ENCODE measurements around the gene TLR9. TPM values are rescaled to one million over a fixed set of nuclear protein-coding genes. Genes with fewer than 3 reads are reported as not detected.

Gene TLR9
- total RNA-seq, 1 donor from 2014 or later = not detected

GRCh38 chr3:52240059-52240885 lies 14.8 kb upstream of the TLR9 start:
- TF ChIP-seq CTCF (conservative IDR thresholded peaks at IDR 0.05; ENCODE audit: low read depth, low read length) = peak; percentile 29
- DNase-seq (ENCODE audit: low read depth) = no peak
- H3K4me3 ChIP-seq (ENCODE audit: low read depth, low read length) = peak overlapping the region; percentile 96

DNA sequence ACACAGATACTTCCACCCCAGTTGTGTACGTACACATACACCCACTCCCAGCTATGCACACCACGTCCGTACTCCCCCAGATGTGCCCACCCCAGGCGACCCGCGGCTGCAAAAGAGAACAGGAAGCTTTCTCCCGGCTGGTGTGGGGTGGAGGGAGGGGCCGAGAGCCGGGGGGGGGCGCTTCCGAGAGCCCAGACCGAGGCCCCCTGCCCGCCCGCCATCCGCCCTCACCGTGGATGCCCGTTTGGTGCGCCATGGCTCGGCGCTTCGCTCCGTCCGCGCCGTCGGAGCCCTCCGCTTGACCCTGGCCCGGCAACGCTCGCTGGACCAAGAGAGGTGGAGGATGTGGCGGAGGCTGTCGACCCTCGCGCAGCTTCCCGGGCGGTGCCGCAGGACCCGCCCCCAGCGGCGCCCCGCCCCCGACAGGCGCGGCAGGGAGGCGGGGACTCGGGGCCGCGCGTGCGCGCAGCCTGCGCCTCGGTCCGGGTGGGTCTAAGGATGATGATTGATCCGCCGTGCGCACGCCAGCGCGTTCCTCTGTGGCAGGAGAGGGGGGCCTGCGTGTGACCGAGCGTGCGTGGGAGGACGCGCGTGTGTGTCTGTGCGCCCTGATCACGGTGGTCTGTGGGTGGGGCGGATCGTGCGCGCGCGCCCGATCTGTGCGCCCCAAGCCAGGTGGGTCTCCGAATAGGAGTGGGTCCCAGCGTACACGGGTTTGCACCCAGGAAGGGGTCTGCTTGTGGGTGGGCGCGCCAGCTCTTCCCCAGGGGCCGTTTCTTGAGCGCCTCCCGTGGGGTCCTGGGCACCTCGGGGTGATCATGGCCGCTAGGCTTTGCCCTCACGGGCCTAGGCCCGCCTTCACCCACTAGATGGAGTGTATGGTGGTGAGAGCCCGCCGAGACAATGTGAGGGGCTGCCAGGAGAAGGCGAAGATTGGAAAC lies 13.6 kb upstream of the TLR9 start, which contains the start of gene TWF2:
Gene TWF2, minus strand, starts transcription at position 398 of the 941 bp plus-strand sequence. Its CDS starts 142 bp downstream, at position 256.
- no peak for DNase-seq (ENCODE audit: low read depth)
- peak within 1 kb of the TSS; percentile 96 for H3K4me3 ChIP-seq (ENCODE audit: low read depth, low read length)
- TF ChIP-seq CTCF (conservative IDR thresholded peaks at IDR 0.05; ENCODE audit: low read depth, low read length) = peak; percentile 40

GRCh38 chr3:52238193-52238760 lies 12.8 kb upstream of the TLR9 start:
- H3K4me3 ChIP-seq (ENCODE audit: low read depth, low read length) = peak overlapping the region; percentile 96
- TF ChIP-seq CTCF (conservative IDR thresholded peaks at IDR 0.05; ENCODE audit: low read depth, low read length) = no peak
- no peak for DNase-seq (ENCODE audit: low read depth)

DNA sequence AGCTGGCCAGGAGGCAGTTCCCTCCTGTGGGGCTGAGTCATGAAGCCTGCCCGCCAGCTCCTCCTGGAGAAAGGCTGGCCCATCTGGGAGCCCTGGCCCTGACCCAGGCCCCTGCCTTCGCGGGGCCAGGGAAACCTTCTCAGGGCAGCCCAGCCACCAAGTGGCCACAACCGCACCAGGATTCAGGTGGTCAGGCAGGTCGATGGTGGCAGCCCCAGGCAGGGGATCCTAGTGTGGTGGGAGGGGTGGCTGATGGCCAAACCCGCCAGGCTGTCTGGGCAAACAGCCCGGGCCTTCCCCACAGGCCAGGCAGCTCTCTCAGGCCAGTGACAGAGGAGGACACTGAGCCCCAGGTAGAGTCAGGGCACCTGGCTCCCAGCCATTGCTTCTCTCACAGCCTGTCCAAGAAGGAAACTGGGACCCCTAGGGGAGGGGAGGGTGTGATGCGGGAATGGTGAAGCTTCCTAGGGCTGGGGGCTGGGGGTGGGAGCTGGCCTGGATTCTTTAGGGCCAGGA lies 12.3 kb upstream of the TLR9 start:
- TF ChIP-seq CTCF (conservative IDR thresholded peaks at IDR 0.05; ENCODE audit: low read depth, low read length) = no peak
- H3K4me3 ChIP-seq (ENCODE audit: low read depth, low read length) = peak overlapping the region; percentile 96
- DNase-seq (ENCODE audit: low read depth) = no peak

DNA sequence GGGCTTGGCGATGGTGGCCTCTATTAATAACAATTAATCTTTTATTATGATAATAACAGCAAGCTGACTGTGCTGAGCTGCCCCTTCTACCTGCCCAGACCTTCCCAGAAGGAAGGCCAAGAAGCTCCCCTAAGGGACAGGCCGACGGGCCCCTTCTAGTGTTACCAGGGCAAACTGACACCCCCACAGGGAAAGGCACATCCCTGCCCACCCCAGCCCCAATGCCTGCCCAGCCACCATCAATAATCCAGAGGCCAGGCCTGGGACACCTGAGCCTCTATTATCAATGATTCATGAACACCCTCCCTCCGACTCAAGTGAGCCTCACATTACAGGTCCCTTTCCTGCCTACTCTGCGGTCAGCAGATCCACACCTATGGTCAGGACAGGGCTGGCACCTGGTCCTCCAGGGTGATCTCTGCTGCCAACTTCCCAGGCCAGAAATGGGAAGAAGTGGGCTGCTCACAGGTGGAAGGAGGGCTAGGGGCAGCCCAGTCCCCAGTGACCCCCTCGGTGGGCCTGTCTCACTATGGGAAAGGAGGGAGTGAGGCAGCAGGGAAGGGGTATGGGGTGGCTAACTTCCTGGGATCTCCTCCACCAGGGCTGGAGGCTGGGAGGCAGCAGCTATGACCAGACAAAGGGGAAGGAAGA lies 11.7 kb upstream of the TLR9 start:
- peak overlapping the region; percentile 96 for H3K4me3 ChIP-seq (ENCODE audit: low read depth, low read length)
- DNase-seq (ENCODE audit: low read depth) = no peak
- no peak for TF ChIP-seq CTCF (conservative IDR thresholded peaks at IDR 0.05; ENCODE audit: low read depth, low read length)

- no peak for DNase-seq (ENCODE audit: low read depth)
- H3K4me3 ChIP-seq (ENCODE audit: low read depth, low read length) = peak overlapping the region; percentile 96
- TF ChIP-seq CTCF (conservative IDR thresholded peaks at IDR 0.05; ENCODE audit: low read depth, low read length) = no peak
Observed at GRCh38 chr3:52236424-52236886, 11.0 kb upstream of the TLR9 start.
